Measurements from ENCODE around the gene OPA3. TPM values are rescaled to one million over a fixed set of nuclear protein-coding genes. Genes with fewer than 3 reads are reported as not detected.

OPA3 gene
- total and polyA plus RNA-seq, 2 experiments from 2014 or later = 11.5 to 14.5 TPM

GRCh38 chr19:45632468-45633196 lies 48.0 kb upstream of the OPA3 start:
- DNase-seq (ENCODE audit: low spot score) (peak; percentile 93), ATAC-seq (peak; percentile 87)
- H3K4me1 ChIP-seq (ENCODE audit: insufficient read depth) = peaks cover 5% of the 10 kb centered on the region
- H3K9me2 ChIP-seq (ENCODE audit: insufficient read depth) = no peaks in the 10 kb centered on the region
- no peaks in the 10 kb centered on the region for H3K36me3 ChIP-seq (ENCODE audit: insufficient read depth)
- H3K4me2 ChIP-seq = peak overlapping the region; percentile 90
- H3K4me3 ChIP-seq = peak overlapping the region; percentile 65
- H3K79me2 ChIP-seq (replicated peaks; ENCODE audit: insufficient read depth) = no peaks in the 10 kb centered on the region
- H3K27me3 ChIP-seq (ENCODE audit: insufficient read depth) = no peaks in the 10 kb centered on the region
- H4K20me1 ChIP-seq (replicated peaks; ENCODE audit: insufficient read depth) = no peaks in the 10 kb centered on the region
- Mint-ChIP-seq H3K36me3 (ENCODE audit: low read depth) (peaks cover 4% of the 10 kb centered on the region; the same call in 1 of the 3 replicates), H3K9me3 (no peaks in the 10 kb centered on the region), H3K27ac (peak overlapping the region; percentile 91), H3K4me1 (peaks cover 22% of the 10 kb centered on the region), H3K4me3 (peak overlapping the region; percentile 61), H3K27me3 (ENCODE audit: insufficient read depth, low read depth, poor library complexity) (peaks cover 21% of the 10 kb centered on the region)
- H3K27ac ChIP-seq (ENCODE audit: low read depth) = peak overlapping the region; percentile 84; the same call in 1 of the 2 replicates
- H3F3A ChIP-seq (replicated peaks; ENCODE audit: low read depth) = peaks cover 7% of the 10 kb centered on the region; the same call in 1 of the 2 replicates
- H2AFZ ChIP-seq = peak overlapping the region; percentile 90; the same call in 1 of the 2 replicates
- TF ChIP-seq POLR2AphosphoS5 (IDR thresholded peaks at IDR 0.05; ENCODE audit: low read depth) = 0 out of 2 replicates have a peak, but pooled peaks have one; percentile 35
- no peak for TF ChIP-seq REST (IDR thresholded peaks at IDR 0.05; ENCODE audit: unreplicated experiment)
- no peak for TF ChIP-seq ZNF331 (CRISPR knock-in tag; IDR thresholded peaks at IDR 0.05; ENCODE audit: low read depth)
- TF ChIP-seq EZH2 (IDR thresholded peaks at IDR 0.05; ENCODE audit: low read depth, unreplicated experiment) = no peak
- TF ChIP-seq CREB1 (CRISPR knock-in tag; IDR thresholded peaks at IDR 0.05; ENCODE audit: low read depth) = peak; percentile 99

- H3K4me1 Mint-ChIP-seq = peaks cover 22% of the 10 kb centered on the region
- no peaks in the 10 kb centered on the region for H3K79me2 ChIP-seq (replicated peaks; ENCODE audit: insufficient read depth)
- no peaks in the 10 kb centered on the region for H3K9me2 ChIP-seq (ENCODE audit: insufficient read depth)
- no peak overlapping the region for H3K4me3 Mint-ChIP-seq
- peaks cover 5% of the 10 kb centered on the region; the same call in 2 of the 3 replicates for H3K36me3 Mint-ChIP-seq (ENCODE audit: low read depth)
- no peaks in the 10 kb centered on the region for H3K27me3 ChIP-seq (ENCODE audit: insufficient read depth)
- peaks cover 7% of the 10 kb centered on the region; the same call in 1 of the 2 replicates for H3F3A ChIP-seq (replicated peaks; ENCODE audit: low read depth)
- no peaks in the 10 kb centered on the region for H3K36me3 ChIP-seq (ENCODE audit: insufficient read depth)
- H2AFZ ChIP-seq = no peak overlapping the region
- H3K4me2 ChIP-seq = no peak overlapping the region
- no peaks in the 10 kb centered on the region for H4K20me1 ChIP-seq (replicated peaks; ENCODE audit: insufficient read depth)
- DNase-seq (ENCODE audit: low spot score) (peak; percentile 71), ATAC-seq (no peak; the same call in 2 of the 3 replicates)
- H3K4me3 ChIP-seq = no peak overlapping the region
- H3K27me3 Mint-ChIP-seq (ENCODE audit: insufficient read depth, low read depth, poor library complexity) = peaks cover 16% of the 10 kb centered on the region
- no peaks in the 10 kb centered on the region for H3K9me3 Mint-ChIP-seq
- peak overlapping the region; percentile 83; the same call in 1 of the 2 replicates for H3K27ac ChIP-seq (ENCODE audit: low read depth)
- peaks cover 5% of the 10 kb centered on the region for H3K4me1 ChIP-seq (ENCODE audit: insufficient read depth)
- TF ChIP-seq EZH2phosphoT487 (IDR thresholded peaks at IDR 0.05; ENCODE audit: unreplicated experiment) (no peak), CTCF (conservative IDR thresholded peaks at IDR 0.05; ENCODE audit: low read depth in 2 of 2) (no peak), ETS1 (IDR thresholded peaks at IDR 0.05) (no peak), EZH2 (IDR thresholded peaks at IDR 0.05; ENCODE audit: low read depth, unreplicated experiment) (no peak), ZNF114 (CRISPR knock-in tag; IDR thresholded peaks at IDR 0.05) (no peak), POLR2AphosphoS5 (IDR thresholded peaks at IDR 0.05; ENCODE audit: low read depth) (no peak), JUNB (IDR thresholded peaks at IDR 0.05; ENCODE audit: unreplicated experiment) (no peak), CREB1 (CRISPR knock-in tag; IDR thresholded peaks at IDR 0.05; ENCODE audit: low read depth) (no peak), STAT1 (IDR thresholded peaks at IDR 0.05; ENCODE audit: unreplicated experiment) (no peak)
- no peak overlapping the region; the same call in 1 of the 2 replicates for H3K27ac Mint-ChIP-seq
Observed at GRCh38 chr19:45630463-45630862, 45.9 kb upstream of the OPA3 start.

All from GM23338 (cell line).